ENCODE results near the gene SLC44A4.

SLC44A4 gene

DNA sequence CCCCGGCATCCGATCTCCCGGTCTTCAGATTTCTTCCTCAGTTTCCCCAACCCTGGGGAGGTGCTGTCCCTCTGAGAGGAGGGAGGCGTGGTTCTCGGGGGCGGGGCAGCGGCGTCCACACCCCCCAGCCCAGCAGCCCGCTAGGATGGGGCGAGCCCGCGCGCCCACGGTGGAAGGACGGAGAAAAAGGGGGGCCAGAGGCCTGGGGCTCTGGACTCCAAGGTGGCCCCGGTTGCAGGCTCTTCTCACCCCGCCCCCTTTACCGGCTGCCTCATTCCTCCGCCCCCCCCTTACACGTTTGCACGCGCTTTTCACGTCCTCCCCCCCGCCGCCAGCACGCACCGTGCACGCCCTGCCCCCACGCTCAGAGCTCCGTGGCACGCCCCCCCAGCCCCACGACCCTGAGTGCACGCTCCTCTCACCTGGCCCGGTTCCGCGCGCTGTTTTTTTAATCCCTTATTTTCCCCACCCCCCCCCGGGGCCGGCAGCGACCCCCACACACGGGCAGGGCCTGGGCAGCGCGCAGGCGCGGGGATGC lies 22.7 kb upstream of the SLC44A4 start:
- DNase-seq (ENCODE audit: low spot score), result peak; percentile 68

- no peak for DNase-seq (ENCODE audit: low spot score)
Measured at GRCh38 chr6:31900917-31901414, 22.2 kb upstream of the SLC44A4 start.

GRCh38 chr6:31899882-31900722 lies 21.3 kb upstream of the SLC44A4 start:
- no peak for DNase-seq (ENCODE audit: low spot score)

- DNase-seq (ENCODE audit: low spot score), result no peak
Measured at GRCh38 chr6:31899215-31899614, 20.4 kb upstream of the SLC44A4 start.

DNA sequence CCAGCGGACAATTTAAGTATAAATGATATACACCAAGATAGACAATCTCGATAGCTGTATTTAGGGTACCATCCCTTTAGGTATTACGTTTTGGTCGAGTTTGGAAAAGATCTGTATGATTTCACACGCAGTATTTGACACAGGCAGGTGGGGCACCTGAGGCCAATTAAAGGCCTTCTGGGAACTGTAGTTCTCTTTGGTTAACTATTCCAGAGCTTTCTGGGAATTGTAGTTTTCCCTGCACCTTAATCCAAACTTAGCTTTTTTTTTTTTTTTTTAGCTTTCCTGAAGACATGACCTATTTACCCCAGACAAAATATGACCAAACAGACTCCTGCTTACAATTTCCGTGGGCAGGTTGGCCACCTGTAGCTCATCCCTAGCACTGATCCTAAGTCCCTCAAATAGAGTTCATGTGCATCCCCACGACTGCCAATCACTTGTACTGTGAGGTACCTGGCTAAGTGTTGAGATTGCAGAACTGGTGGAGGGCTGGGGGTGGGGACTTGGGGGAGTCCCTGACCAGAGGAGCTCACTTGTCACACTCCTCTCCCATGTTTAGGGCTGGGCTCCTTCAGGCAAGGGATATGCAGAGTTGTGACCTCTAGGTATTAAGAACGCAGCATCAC lies 19.7 kb upstream of the SLC44A4 start:
- DNase-seq (ENCODE audit: low spot score), result peak; percentile 58

DNA sequence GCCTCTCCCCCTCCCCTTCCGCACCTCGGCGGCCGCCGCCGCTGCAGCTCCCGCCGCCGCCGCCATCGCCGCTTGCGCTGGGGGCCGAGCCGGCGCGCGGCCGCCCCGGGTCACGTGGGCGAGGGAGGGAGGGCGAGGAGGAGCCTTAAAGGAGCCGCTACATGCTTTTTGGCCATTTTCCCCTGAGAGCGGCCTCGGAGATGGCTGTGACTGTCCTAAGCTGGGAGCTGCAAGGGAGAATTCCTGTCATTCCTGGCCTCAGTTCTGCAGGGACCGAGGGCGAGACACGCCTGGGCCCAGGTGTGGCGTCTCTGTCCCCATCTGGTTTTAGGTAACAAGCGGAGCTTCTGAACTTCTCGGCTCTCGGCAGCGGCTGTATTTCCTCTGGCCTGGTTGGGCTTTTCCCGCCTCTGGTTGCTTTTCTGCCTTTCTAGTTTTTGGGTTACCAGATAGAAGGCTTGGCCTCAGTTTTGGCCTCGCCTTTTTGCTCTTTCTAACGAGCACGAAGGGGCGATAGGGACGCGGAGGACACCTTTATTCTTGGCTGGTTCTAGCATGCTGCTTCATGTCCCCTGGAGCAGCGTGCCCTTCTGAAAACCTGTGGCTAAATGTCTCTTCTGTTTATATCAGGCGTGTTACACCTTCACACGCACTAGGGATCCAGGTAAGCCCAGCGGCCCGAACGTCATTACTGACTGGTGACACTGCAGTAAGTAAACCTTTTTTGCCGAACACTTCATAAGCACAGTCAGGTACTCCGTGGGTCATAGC lies 19.0 kb upstream of the SLC44A4 start, which contains the start of gene EHMT2:
EHMT2 (minus strand) TSS at position 87 of the 771 bp plus-strand sequence; CDS start at position 66, 21 bp downstream.
- peak; percentile 80 for DNase-seq (ENCODE audit: low spot score)

DNA sequence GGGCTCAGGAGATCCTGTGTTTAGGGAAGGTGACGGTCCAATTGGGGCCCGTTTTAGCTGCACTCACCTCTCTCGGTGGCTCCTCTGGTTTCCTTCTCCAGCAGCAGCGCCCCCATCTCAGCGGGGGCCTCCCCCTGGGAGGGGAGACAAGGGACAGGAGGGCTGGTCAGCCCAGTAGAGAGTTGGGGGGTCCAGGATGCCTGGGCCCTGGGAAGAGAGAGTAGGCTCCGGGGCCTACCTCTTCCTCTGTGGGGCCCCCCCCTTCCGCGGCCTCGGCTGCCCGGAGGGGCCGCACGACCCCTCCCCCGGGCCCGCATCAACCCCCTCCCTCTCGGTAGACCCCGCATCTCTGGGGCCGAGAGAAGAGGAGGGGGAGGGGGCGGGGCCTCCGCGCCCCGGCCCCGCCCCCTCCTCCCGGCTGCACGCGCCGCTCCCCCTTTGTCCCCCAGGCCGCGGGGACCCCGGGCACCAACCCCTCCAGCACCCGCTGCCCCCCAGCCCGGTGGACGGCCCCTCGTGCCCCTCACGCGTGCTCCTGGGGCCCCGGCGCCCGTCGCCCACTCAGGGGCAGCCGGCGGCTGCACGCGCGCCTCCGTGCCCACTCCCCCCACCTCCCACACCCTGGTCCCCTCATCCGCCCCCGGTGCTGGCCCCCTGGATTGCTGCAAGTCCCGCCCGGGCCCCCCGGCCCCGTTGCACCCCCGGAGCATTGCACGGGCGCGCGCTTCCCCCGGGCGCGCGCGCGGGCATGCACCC lies 18.2 kb upstream of the SLC44A4 start:
- no peak for DNase-seq (ENCODE audit: low spot score)

GRCh38 chr6:31896493-31896855 lies 17.7 kb upstream of the SLC44A4 start:
- DNase-seq (ENCODE audit: low spot score), result no peak

DNA sequence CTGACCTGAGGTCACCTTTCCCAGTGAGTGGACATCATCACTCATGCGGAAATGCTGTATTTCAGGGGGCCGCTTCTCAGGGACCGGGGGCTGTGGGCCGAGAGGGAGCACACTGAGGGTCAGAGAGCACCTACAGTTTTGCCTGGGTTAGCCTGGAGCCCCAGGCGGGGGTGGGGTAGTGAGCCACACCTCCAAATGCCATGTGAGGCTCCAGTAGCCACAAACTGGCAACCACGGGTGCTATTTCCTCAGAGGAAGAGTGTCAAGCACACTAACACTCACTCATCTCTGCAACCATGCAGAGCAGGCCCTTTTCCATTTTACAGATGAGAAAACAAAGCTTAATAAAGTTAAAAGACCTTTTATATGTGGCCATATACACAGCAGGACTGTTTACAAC lies 14.0 kb upstream of the SLC44A4 start:
- DNase-seq (ENCODE audit: low spot score), result no peak

DNA sequence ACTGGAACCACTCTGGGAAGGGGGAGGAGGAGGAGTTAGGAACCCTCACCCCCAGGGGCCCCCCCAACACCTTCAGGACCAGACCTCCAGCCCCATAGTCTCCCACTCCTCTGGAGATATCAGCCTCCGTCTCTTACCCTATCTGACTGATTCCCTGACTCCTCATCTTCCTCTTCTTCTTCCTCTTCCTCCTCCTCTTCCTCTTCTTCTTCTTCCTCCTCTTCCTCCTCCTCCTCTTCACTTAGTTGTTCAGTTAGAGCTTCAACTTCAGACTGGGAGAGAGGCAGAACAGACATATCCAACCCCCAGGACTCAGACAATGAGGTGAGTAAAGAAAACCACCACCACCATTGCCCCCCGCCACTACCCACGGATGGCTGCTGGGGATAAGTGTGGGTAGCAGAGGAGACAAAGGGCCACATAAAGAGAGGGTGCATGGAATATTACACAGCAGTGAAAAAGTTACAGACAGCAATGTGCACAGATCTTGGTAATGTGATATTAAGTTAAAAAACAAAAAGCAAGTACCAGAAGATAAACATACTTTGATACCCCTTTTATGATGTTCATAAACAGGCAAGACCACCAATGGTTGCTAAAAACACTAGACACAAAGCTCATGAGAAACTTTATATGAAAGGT lies 10.7 kb upstream of the SLC44A4 start:
- no peak for DNase-seq (ENCODE audit: low spot score)

- DNase-seq (ENCODE audit: low spot score), result peak; percentile 46
Measured at GRCh38 chr6:31888276-31889258, 9.8 kb upstream of the SLC44A4 start.

DNA sequence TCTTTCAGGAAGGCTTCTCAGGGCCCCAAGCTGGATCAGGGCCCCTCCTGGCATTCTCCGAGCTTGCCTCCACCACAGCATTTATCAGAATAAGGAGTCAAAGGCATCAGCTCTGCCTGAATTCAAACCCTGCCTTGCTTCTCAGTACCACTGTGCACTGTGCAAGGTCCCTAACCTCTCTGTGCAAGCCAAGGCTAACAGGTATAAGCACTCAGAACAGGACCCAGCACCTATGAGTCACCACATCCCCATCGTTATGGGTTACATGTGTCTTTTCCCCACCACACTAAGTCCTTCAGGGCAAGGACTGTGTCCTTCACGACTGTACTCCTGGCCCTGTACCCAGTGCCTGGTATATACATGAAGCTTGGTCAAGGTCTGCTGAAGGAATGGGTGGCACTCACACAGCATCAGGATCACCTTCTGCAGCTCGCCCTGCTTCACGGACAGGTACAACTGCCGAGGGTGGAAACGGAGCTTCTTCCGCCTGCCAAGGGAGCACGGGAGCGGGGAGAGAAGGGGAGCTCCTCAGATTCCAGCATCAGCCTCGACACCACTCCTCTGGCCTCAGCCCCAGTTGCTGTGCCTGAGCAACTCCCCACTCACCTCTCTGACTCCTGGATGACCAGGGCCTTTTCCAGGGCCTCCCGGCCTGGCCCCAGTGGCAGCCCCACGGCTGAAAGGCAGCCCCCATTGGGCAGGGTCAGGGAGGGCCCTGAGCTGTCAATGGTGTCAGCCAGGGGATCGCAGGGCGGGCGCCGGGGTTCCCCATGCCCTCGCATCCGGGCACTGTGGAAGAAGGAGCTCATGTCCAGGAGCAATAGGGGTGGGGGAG lies 8.6 kb upstream of the SLC44A4 start:
- DNase-seq (ENCODE audit: low spot score), result no peak

DNA sequence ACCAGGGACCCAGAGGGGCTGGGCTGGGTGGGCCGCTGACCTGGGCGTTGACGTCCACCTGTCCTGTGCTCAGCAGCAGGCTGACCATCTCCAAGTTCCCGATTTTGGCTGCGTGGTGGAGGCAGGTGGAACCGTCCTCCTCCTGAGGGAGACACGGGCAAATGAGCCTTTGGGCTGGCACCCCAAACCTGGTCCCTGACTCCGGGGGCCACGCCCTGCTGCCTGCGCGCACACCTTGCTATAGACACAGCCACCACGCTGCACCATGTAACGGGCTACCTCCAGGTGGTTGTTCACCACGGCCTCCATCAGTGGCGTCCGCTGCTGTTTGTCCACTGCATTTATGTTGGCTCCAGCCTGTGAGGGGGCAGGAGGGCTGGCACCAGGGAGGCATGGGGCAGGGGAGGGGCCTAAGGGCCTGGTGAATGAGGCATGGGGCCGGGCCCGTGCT lies 7.8 kb upstream of the SLC44A4 start:
- no peak for DNase-seq (ENCODE audit: low spot score)

- DNase-seq (ENCODE audit: low spot score), result no peak
Measured at GRCh38 chr6:31884528-31885035, 5.8 kb upstream of the SLC44A4 start.

DNA sequence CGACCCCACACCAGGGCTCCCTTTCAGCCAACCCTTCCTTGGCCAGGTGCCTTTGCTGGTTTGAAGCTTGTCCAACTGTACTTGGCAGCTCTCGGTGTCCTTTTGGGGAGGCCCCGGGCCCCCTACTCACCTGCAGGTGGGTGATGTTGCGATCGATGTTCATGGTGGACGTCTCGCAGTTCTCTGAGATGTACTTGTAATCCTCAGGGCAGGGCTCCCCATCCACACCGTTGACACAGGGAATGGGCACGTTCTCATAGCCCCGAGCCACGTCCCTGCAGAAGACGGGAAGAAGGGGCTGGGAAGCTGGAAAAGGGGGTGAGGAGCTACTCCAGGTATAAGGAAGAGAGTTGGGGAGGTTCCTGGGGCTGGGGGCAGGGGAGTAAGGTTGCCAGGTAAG lies 4.9 kb upstream of the SLC44A4 start:
- no peak for DNase-seq (ENCODE audit: low spot score)

DNA sequence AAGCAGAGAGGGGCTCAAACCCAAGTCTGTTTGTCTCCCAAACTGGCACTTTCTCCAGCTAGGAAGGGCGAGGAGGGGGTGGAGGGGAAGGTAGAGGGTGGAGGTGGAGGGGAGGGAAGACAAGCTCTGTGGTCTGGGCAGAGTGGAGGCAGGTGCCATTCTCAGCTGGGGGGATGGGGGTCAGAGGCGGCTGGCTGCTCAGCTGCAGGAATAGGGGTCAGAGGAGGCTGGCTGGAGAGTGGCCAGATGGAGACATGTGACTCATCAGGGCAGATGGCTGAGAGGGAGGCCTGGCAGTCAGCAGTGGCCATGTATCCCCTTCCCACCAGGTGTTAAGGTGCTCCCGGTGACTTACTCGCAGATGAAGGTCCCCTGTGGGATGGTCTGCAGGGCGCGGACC lies 3.5 kb upstream of the SLC44A4 start:
- DNase-seq (ENCODE audit: low spot score), result no peak

DNA sequence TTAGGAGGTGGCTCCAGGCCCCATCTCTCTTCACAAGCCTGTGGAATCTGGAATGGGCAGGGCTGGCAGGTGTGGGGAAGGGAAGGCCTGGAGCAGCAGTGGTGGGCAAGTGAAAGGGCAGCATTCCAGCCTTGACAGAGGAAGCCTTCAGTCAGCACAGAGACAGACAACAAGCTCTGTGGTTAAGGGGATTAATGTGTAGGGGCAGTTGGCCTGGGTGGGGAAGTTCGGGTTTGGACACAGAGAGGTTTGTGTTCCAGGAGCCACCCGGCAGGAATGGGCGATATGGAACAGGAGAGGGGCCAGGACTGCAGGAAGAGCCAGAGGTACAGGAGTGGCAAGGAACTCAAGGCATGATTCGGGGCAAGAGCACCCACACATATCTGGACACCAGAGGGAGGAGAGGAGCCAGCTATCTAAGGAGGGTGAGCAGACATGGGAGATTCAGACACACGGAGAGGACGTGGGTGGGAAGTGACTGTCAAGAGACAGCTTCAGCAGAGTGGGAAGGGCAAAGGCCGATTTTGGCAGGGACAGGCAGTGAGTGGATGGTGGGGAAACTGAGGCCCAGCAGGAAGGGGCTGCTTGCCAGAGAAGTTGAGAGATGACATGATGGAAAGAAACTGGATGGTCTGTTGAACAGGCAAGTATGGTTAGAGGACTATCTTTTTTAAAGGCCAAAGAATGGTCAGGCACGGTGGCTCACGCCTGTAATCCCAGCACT lies 2.5 kb upstream of the SLC44A4 start:
- DNase-seq (ENCODE audit: low spot score), result no peak

DNA sequence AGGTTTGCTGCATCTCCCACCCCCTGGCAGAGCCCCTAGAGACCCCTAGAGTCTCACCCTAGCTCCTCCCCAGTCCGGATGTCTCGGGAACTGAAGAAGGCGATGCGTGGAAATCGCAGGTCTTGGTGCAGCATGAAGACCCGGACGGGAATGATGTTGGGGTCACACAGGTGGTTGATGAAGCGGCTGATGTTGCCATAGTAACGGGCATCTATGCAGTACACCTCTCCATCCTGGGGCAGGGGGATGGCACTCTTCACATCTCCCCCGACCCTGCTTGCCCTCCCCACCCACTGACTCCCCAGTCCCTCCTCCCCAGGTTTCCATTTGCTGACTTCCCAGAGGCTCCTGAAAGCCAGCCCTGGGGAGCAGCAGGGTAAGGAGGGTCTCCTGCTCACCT lies 1.8 kb upstream of the SLC44A4 start:
- no peak for DNase-seq (ENCODE audit: low spot score)

Measured in CD4-positive, alpha-beta T cell treated with Interleukin-2 at 100 ng/mL for 4 hours (primary cell).